ENCODE results near the gene MTA2.

DNA sequence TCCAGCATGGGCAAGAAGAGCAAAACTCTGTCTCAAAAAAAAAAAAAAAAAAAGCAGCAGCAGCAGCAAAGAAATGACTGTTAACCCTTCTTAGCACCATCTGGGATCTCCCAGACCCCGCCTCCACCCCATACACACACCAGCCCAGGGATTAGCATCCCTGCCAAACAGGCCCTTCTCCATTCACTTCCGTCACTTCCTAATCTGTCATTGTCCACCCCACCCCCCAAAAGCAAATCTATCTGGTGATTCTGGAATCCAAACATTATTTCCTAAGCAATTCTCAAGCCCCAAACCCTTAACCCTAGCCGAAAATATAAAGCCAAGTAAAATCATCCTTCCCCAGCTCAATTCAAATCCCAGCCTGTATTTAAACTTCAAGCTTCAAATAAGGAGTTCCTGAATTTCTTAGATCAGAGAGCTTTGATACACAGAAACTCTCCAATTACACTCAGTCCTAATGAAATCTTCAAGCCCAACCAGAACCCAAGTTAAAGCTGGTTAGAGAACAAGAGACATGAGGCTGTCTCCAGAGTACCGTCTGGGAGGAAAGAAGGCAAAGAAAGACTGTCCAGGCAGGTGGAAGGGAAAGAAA, 49.1 kb downstream of the MTA2 start:
- TF ChIP-seq, protein P1, sequence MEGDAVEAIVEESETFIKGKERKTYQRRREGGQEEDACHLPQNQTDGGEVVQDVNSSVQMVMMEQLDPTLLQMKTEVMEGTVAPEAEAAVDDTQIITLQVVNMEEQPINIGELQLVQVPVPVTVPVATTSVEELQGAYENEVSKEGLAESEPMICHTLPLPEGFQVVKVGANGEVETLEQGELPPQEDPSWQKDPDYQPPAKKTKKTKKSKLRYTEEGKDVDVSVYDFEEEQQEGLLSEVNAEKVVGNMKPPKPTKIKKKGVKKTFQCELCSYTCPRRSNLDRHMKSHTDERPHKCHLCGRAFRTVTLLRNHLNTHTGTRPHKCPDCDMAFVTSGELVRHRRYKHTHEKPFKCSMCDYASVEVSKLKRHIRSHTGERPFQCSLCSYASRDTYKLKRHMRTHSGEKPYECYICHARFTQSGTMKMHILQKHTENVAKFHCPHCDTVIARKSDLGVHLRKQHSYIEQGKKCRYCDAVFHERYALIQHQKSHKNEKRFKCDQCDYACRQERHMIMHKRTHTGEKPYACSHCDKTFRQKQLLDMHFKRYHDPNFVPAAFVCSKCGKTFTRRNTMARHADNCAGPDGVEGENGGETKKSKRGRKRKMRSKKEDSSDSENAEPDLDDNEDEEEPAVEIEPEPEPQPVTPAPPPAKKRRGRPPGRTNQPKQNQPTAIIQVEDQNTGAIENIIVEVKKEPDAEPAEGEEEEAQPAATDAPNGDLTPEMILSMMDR (conservative IDR thresholded peaks at IDR 0.05; ENCODE audit: low read depth, low read length): no peak
- no peak for TF ChIP-seq EZH2 (IDR thresholded peaks at IDR 0.05; ENCODE audit: borderline replicate concordance, low read depth, low read length, poor library complexity, severe bottlenecking)

All from A673 (cell line).